GM04503 (cell line): ENCODE results near the gene GHRL.
A peak's percentile ranks its signal among the peaks of the same experiment; 100 is the strongest.

ENCODE experiments used
- DNase-seq: peaks from one replicate; pipeline ENCODE4 v3.0.0-alpha.2; 2012; ENCODE audit warnings: low read depth

The GHRL gene, protein sequence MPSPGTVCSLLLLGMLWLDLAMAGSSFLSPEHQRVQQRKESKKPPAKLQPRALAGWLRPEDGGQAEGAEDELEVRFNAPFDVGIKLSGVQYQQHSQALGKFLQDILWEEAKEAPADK

DNA sequence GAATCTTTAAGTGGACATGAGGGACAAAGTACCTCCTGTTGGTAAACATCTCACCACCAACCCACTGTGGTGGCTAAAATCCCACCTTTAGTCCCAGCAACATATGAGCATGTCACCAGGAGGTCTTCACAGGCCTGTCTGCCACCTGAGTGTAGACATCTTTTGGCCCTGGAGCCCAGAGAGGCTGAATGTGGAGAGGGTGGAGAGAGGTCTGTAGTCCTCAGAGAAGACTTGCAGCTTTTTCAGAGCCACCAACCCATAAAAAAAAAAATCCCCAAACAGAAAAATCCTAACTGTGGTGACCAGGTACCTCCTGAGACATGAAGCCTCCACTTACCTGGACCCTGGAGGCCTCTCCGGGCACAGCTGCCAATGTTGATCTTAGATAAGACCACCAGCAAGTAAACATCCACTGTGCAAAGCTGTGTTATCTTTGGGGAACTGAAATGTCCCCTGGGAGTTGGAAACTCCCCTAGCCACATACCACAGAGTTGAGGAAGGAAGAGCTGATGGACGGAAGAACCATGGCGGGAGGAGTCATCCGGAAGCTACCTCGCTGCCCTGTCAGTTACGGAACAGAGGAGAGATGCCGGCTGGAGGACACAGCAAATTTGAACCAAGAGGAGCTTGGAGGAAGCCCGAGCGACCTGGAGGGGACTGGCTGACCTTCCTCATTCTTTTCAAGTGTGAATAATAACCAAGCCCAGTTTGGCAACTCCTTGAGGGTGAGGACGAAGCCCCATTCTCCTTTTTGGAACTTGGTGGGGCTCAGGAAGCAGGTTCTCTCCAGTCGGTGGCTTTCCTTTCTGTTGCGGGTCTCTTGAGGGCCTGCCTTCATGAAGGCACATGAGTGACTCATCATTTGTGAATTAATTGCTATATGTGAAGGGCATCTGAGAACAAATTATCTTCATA, at the start of gene GHRL:
GHRL (minus strand) TSS at position 443 of the 915 bp plus-strand sequence. CDS start 2,767 bp downstream, outside the sequence.
- no peak for DNase-seq

GRCh38 chr3:10341901-10342398, 49.2 kb upstream of the GHRL start:
- no peak for DNase-seq

DNA sequence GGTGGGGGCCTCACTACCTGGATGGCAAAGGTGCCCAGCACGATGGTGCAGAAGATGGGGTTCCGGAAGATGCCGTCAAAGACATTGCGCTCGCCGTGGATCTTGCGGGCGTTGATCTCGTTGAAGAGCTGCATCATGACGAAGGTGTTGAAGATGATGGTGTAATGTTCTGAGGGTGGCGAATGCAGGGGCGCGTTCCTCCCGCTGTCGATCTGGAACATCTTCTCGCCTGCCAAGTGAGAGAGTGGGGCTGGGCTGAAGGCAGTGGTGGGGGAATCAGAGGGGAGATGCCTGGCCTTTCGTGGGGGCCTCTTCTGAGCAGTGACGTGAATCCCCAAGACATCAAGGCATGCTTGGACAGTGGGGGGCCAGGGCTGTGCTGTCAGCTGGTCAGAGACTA, 47.7 kb upstream of the GHRL start:
- no peak for DNase-seq

DNA sequence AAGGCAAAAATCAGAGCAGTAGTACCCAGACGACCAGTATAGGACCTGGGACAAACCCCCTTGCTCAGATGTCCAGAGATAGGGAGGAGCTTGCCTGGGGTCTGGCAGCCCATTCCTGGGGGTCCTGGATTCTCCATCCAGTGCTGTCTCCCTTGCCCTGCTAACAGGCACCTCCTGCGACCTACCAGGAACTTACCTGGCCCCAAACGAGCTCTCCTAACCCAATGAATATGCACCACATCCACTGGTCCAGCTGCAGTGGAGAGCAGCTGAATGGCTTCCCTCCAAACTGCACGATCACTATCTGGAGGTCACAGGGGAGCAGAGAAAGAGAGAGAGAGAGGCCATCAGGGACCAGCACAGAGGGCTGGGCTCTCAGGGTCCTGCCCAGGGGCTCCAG, 47.3 kb upstream of the GHRL start:
- no peak for DNase-seq

DNA sequence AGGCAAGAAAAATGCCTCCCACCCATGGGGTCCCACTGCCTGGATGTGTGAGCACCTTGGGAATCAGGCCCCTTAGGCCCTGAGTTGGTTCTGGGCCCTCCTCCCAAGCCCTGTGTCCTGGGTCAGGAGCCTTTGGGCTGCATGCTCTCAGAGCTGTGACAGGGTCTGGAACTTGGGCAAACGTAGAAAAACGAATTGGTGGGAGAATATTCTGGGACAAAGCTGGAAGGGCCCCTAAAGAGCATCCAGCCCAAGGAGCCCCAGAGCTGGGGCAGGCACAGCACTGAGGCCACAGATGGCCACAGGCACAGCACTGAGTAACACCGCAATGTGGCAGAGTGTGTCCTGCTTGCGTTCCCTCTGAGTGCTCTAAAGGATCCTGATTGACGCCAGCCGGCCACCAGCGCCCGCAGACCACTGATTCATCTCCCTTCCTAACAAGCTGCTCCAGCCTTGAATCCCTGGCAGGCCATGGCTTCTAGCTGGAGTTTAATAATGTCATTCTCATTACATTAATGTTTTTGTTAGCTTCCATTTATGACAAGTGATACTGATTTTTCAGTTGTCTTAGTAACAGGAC, 46.7 kb upstream of the GHRL start:
- DNase-seq = no peak

DNA sequence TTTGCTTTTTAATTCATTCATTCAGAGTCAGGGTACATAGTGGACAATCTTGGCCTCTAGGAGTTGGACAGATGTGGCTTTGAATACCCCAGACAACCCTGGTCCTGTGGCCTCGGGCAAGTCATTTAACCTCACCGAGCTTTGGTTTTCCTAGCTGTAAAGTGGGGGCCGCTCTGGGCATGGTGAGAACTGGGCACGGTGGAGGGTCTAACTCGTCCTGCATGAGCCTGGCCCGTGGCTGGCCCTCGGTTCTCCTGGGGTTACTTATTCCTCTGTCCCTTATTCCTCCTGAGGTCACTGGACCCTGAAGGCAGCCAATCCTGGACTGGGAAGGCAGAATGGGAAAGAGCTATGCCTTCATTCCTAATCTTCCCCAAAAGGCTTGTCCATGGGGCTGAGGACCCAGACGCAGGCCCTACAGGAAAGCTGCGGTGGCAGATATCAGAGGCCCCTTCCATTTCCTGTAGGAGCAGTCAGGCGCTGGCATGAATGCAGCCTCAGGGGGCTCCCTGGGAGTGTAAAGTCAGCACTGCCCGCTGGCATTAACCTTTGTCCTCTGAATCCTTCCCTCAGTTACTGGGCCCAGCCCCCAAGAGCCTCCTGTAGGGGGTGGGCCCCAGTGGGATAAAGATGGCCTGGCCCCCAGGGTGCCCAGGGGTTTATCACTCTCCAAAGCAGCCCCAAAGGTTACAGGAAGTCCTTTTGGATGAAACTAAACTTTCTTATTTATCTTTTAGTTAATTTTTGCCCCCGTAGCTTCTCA, 46.0 kb upstream of the GHRL start:
- no peak for DNase-seq

DNA sequence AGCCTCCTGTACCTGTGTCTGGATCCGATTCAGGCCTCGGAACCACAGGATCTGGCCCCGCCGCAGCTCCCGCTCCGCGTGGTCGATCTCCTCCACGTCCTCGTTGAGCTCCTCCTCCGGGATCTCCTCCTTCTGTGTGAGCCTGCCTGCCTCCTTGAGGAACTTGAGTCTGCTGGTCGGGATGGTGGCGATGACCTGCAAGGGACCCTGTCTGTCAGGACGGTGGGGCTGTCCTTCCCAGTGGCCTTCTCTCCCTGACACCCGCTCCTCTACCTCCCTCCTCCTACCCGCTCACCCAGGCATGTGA, 45.4 kb upstream of the GHRL start:
- no peak for DNase-seq

DNA sequence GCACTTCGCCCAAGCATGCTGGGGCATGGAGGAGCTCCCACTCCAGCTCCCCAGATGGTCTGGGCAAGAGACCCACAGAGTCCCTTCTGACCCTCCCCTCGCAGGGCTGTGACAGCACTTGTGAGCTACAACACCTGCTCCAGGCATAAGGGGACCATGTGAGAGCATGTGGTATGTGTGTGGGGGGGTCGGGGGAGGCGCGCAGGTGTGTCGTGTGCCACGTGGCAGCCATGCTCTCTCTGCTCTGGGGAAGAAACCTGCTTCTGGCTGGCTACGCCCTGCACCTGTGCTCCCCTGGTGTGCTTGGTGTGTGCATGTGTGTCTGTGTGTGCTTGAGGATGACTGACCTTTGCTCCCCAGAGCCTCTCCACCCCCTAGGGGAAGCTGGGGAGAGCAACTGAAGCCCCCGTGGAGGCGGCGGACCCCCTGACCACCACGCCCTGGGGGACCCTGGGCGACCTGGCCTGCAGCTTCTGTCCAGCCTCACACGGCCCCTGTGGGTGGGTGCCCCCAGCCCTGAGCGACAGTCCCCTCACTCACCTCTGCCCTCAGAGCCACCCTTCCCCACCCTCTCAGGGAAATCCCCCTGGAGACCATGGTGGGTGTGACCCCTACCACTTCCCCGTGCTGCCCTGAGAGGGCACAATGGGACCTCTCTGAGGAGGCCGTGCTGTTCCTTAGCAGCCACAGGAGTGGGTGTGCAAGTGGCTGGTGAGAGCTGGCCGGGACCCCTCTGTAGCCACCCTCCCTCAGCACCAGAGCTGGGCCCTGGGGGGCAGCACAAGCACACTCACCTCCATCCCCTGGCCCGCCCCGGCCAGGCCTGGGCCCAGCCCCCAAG, 44.8 kb upstream of the GHRL start:
- DNase-seq = no peak

DNA sequence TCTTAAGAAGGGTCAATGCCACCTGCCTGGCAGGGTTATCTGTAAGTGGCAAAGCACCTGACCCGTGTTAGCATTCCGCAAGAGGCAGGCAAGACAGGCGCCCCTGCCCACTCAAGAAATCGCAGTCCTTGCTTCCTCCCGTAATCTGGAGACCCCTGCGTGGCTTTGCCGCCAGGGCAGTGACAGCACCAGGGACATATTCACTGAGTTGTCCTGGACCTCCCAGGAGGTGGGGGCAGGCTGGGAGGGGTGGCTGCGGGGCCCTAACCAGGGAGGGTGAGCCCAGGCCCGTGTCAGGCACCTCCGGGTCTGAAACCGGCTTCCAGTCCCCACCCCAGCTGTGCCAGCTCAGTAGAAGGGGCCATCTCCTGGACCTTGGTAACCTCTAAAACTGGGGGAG, 44.0 kb upstream of the GHRL start:
- DNase-seq = no peak

DNA sequence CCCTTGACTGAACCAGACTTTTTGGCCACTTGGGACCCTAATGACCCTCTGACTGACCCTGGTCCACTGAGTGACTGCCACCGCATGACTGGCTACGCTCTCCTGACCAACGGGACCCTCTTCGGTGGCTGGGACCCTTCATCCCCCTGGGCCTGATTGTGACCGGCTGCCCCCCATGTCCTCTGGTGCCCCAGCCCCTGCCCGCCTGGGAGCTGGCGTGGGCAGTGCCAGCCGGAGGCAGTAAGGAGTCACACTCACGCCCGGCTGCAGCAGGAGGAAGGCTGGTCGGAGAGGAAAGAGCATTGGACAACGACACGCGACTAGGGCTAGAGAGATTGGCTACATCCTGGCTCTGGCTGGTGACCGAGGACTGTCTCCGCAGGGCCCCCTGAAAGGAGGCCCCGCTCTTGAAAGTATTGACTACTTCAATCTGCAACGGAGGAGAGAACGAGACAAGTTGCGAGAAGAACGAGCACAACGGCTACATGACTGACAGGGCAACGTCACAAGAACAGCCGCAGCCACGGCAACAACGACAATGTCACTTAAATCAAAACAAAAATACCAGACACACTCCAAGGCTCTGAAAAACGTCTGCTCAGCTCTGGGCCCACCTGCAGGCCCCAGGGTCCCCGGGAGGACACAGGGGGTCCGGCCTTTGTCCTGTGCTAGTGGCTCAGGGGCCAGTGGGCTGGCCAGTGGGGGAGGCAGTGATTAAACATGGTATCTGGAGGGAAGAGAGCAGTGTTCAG, 43.3 kb upstream of the GHRL start:
- no peak for DNase-seq

DNA sequence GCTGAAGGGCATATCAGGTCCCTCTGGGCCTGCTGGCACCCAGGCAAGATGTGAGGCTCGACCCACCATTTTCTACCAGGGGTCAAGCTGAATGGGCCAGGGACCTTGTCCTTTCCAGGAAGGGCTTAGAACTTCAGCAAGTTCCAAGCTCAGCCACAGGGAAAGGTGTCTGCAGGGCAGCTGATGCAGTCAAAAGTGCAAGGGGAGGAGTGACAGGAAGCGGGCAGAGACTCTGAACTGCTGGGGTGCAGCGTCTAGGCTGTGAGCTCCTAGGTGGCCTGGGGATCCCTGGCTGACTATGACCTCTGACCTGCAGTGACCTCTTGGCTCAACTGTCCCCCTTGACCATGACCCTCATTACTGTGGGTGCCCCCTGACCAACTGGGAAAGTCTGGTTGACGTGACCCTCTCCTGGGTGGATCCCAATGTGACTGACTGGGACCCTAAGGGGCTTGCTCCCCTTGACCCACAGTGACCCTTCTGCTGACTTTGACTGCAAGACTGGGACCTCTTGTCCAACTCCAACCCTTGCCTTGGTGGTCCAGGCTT, 42.5 kb upstream of the GHRL start:
- no peak for DNase-seq

- peak; percentile 37 for DNase-seq
Measured at GRCh38 chr3:10334459-10334858, 41.7 kb upstream of the GHRL start.

DNA sequence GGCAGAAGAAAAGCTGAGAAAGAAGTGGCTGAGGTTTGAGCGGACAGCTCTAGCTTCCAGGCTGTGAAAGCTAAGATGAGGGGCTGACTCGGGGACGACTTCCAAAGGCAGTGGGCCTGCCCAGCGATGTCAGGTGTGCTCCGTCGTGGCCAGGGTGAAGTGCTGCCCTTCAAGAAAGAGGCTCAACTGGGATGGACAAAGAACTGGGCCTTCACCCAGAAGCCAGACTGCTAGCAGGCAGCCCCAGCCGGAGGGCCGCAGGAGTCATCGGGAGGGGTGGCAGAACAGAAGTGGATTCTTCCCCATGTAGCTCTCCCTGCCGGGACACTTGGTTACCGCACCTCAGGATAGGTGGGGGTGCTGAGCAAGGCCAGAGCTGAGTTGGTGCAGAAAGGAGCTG, 41.3 kb upstream of the GHRL start:
- no peak for DNase-seq

- no peak for DNase-seq
Measured at GRCh38 chr3:10333349-10333650, 40.6 kb upstream of the GHRL start.

DNA sequence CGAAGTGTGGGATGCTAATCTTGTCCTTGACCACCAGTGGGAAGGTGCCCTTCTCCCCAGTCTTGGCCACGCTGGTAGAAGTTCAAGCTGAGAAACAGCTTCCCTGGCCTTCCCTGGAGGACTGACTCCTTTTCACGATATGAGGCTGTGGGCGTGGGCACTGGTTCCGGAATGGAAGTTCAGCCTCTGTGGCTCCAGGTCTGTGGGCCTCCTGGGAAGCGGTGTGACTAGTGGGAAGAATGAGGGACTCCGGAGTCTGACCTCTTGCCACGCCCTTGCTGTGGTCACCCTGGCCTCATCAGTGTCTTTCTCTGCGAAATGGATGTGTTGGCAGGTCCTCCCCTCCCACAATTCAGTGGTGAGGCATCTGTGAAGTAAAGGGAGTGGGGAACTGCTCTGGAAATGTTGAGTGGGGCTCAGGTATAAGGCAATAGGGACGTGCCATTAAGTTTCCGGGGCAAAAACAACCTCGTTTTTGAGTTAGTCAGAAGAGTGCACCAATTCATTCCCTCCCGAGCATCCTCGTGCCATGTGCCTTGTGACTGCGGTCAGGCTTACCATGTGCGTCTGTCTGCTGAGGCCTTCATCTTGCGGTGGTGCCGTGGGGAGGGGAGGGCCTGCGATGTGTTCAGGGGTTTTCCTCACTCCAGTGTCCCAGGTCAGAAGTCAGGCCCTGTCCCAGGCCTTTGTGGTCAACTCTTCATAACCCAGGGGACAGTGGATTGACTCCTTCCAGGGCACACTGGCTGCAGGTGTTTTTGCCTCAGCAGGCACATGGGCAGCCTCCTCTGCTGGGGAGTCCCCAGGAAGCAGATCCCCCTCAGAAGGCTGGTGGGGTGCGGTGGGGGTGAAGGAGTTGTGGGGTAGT, 40.0 kb upstream of the GHRL start:
- no peak for DNase-seq

DNA sequence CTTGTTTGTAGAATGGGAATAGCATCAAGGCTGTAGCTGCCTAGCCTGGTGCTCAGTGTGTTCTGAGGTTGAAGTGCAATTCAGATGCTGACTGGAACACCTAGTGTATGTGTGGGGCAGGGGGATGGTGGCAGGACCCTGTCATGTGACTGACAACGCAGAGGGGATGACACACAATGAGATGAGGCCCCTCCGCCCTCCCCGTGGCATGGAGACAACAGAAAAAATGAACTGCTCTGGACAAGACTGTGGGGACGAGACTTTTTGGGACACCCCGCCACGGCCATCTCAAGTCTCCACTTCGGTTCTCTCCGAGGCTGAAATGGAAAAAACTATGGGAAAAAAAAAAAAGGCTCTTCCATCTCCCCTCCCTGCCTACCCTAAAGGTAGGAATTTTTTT, 38.6 kb upstream of the GHRL start:
- no peak for DNase-seq

- DNase-seq = no peak
Measured at GRCh38 chr3:10330319-10330718, 37.6 kb upstream of the GHRL start.

DNA sequence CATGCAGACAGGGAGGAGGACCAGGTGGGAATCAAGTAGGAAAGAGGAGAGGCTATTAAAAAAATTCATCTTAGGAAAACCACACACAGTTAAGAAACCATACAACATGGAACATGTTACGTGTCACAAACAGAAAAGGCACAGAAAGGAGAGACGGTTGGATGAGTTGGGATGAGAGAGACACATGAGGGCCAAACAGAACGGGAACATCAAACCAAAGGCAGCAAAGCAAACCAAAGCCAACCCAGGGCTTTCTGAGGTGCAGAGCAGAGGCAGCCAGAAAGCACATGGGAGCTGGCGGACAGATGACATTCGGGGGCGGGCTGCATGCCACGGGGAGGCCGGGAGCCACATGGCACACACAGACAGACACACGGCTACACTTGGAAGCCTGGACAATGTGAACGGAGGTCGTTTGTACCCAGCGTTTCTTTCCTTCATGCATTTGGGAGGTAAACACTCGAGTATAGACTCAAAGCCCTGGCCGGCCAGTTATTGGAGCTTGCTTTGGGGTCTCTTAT, 36.8 kb upstream of the GHRL start:
- no peak for DNase-seq

GRCh38 chr3:10328460-10329071, 35.8 kb upstream of the GHRL start:
- no peak for DNase-seq
